ENCODE measurements around the gene LRMDA.

LRMDA gene

DNA sequence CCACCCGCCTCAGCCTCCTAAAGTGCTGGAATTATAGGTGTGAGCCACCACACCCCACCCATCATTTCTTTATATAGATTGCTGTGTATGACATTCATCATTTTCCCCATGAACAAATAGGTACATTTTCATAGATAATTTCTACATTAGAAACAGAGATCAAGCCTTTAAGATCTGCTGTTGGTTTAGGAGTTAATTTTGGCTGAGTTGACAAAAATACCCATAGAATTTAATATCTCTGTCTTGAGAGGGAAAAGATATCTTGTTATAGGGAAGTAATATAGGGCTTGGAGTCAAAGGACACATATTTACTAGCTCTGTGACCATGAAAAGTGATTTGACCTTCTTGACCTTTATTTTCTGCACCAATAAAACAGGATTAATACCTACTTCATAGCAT is 51.8 kb downstream of the LRMDA start:
- Histone ChIP-seq H3K4me3 (ENCODE audit: low read depth, low read length) (no peak overlapping the region), H3K9ac (ENCODE audit: low read depth, low read length) (no peak overlapping the region), H3K9me3 (ENCODE audit: control insufficient read depth, insufficient read depth, low read length) (no peaks in the 10 kb centered on the region), H3K27ac (ENCODE audit: low read depth, low read length) (no peak overlapping the region), H3K36me3 (ENCODE audit: control insufficient read depth, insufficient read depth, low read length) (no peaks in the 10 kb centered on the region), H3K4me1 (ENCODE audit: control insufficient read depth, insufficient read depth, low read length) (no peaks in the 10 kb centered on the region), H3K27me3 (ENCODE audit: control insufficient read depth, insufficient read depth, low read length) (no peaks in the 10 kb centered on the region; the same call in 1 of the 2 replicates)

DNA sequence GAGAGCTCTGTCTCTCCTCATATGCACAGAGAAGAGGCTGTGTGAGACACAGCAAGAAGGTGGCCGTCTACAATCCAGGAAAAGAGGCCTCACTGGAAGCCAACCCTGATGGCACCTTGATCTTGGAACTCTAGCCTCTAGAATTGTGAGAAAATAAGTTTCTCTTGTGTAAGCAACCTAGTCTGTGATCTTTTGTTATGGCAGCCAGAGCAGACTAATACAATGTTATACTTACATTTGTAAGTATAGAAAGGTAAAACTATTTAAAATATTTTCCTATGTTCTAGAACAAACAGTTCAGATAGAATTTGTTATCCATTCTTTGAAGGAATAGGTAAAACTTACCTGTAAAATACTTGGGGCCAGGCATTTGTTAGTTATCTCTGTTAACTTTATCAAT is 53.3 kb downstream of the LRMDA start:
- H3K9me3 ChIP-seq (ENCODE audit: control insufficient read depth, insufficient read depth, low read length), result no peaks in the 10 kb centered on the region
- H3K27ac ChIP-seq (ENCODE audit: low read depth, low read length), result no peak overlapping the region

DNA sequence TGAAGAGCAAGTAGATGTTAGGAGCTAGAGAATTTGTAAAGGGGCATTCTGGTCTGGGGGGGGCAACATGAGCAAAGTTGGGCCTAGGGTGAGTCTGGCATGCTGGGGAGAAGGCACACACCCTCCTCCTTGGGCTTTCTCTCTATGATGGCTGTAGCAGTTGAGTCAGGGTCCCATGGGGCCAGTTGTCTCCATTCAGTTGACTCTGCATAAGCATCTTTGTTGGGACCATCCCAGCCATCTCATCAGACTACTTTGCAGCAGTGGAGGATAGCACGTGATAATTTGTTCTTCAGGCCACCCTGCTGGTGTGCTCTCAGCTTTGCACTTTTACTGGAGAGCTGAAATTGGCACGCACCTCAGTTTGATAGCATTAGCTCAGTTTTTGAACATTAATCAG is 55.2 kb downstream of the LRMDA start:
- Histone ChIP-seq H3K27me3 (ENCODE audit: control insufficient read depth, insufficient read depth, low read length) (no peaks in the 10 kb centered on the region), H3K36me3 (ENCODE audit: control insufficient read depth, insufficient read depth, low read length) (no peaks in the 10 kb centered on the region), H3K9ac (ENCODE audit: low read depth, low read length) (no peak overlapping the region)

More for the DNA sequence above, 53.3 kb downstream of the LRMDA start:
- Histone ChIP-seq H3K9ac (ENCODE audit: low read depth, low read length) (no peak overlapping the region), H3K27me3 (ENCODE audit: control insufficient read depth, insufficient read depth, low read length) (no peaks in the 10 kb centered on the region), H3K36me3 (ENCODE audit: control insufficient read depth, insufficient read depth, low read length) (no peaks in the 10 kb centered on the region), H3K4me1 (ENCODE audit: control insufficient read depth, insufficient read depth, low read length) (no peaks in the 10 kb centered on the region), H3K4me3 (ENCODE audit: low read depth, low read length) (no peak overlapping the region)

DNA sequence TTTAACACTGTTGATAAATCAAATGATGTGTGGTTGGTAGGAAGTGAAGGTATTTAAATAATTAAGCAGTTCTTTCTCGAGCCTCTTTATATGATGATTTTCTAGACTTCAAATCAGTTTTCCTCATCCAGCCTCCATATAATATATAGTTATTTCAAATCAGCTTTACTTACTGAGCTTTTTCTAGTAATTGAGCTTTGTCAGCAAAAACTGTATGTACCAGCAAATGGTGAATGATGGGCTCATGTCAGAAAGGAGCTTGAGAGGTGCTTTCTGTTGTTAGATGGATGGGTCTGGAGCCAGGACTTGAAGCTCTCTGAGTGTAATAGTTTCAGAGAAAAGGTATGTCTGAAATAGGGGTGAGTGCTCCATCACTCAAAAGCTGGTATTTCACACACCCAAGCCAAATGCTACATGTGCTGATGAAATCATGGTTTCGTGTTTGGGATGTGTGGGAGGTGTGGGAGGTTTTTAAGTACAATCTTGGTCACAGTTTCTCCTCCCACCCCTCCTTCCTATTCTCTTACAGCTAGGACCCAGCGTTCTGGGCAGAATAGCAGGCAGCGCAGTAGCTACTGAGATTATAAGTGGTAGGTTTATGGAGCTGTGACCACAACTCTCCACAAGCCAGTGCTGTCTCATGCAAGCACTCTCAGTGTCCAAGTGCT is 55.8 kb downstream of the LRMDA start:
- Histone ChIP-seq H3K9ac (ENCODE audit: low read depth, low read length) (no peak overlapping the region), H3K36me3 (ENCODE audit: control insufficient read depth, insufficient read depth, low read length) (no peaks in the 10 kb centered on the region), H3K4me3 (ENCODE audit: low read depth, low read length) (no peak overlapping the region), H3K27ac (ENCODE audit: low read depth, low read length) (no peak overlapping the region), H3K27me3 (ENCODE audit: control insufficient read depth, insufficient read depth, low read length) (no peaks in the 10 kb centered on the region), H3K4me1 (ENCODE audit: control insufficient read depth, insufficient read depth, low read length) (no peaks in the 10 kb centered on the region), H3K9me3 (ENCODE audit: control insufficient read depth, insufficient read depth, low read length) (no peaks in the 10 kb centered on the region)

More for the DNA sequence above, 55.2 kb downstream of the LRMDA start:
- Histone ChIP-seq H3K9me3 (ENCODE audit: control insufficient read depth, insufficient read depth, low read length) (no peaks in the 10 kb centered on the region), H3K4me1 (ENCODE audit: control insufficient read depth, insufficient read depth, low read length) (no peaks in the 10 kb centered on the region), H3K4me3 (ENCODE audit: low read depth, low read length) (no peak overlapping the region), H3K27ac (ENCODE audit: low read depth, low read length) (no peak overlapping the region)

DNA sequence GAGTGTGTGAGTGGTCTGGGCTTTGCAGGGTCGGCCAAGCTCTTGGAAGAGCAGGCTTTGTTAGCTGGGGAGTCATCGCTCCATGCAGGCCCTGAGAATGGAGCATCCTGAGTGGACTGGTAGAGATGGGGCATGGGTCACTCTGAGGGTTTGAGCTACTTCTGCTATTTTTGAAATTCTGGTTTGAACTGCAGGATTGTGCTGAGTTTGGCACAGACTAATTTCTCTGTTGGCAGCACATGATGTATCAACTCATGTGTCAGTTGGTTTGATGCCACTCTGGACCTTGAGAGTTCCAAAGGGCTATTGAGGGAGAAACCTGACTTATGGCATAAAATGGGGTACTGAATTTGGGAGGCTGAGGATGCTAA is 56.3 kb downstream of the LRMDA start:
- Histone ChIP-seq H3K27ac (ENCODE audit: low read depth, low read length) (no peak overlapping the region), H3K4me1 (ENCODE audit: control insufficient read depth, insufficient read depth, low read length) (no peaks in the 10 kb centered on the region), H3K27me3 (ENCODE audit: control insufficient read depth, insufficient read depth, low read length) (no peaks in the 10 kb centered on the region), H3K36me3 (ENCODE audit: control insufficient read depth, insufficient read depth, low read length) (no peaks in the 10 kb centered on the region), H3K9ac (ENCODE audit: low read depth, low read length) (no peak overlapping the region), H3K9me3 (ENCODE audit: control insufficient read depth, insufficient read depth, low read length) (no peaks in the 10 kb centered on the region), H3K4me3 (ENCODE audit: low read depth, low read length) (no peak overlapping the region)

DNA sequence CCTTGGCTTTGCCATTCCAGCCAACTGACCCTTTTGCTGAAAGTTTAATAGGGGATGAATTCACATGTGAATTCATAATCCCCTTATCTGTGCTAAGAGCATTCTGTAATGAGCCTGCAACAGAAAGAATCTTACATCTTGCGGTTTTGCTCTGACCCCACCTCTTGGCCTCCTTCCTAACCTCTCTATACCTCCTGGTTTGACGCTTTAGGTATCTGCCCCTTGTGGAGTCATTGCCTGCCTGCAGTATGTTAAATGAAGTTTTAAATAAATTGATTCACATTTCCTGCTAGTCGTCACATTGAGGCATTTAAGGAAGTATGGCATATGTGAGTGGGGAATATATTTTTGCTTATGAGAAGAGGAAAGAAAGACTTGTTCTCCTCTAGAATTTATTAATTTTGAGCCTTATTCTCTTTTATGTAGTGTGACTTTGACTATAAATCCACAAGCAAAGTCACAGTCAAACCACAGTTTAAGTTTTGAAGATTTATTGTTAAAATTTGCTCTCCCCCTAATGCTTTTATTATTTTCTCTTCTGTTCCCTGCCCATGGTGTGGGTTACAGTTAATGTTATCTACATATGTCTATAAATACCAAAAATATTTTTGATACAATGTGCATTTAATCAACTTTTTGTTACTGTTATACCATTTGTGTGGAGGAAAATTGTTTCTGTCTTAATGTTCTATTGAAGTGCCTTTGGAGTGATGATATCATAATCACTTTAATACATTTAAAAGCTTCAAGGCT is 60.9 kb downstream of the LRMDA start:
- Histone ChIP-seq H3K36me3 (ENCODE audit: control insufficient read depth, insufficient read depth, low read length) (no peaks in the 10 kb centered on the region), H3K27me3 (ENCODE audit: control insufficient read depth, insufficient read depth, low read length) (no peaks in the 10 kb centered on the region), H3K9ac (ENCODE audit: low read depth, low read length) (no peak overlapping the region), H3K4me3 (ENCODE audit: low read depth, low read length) (no peak overlapping the region), H3K9me3 (ENCODE audit: control insufficient read depth, insufficient read depth, low read length) (no peaks in the 10 kb centered on the region), H3K27ac (ENCODE audit: low read depth, low read length) (no peak overlapping the region), H3K4me1 (ENCODE audit: control insufficient read depth, insufficient read depth, low read length) (no peaks in the 10 kb centered on the region)

DNA sequence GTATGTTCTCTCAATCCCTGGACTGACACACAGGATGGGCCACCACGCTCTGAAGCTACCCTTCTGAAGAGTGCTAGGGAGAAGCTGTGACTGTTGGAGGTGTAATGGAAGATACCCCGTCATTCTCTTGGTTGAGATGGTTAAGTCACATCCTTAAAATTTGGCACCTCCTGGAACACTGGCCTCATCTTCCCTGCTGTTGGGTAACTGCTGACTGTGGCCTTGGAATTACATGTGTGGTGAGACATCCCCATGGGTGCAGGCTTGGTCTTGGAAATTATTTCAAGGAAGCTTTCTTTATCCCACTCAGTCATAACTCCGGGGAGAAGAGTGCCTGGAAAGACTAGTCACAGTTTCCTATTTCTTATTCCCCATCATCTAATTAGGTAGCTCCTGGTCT is 62.0 kb downstream of the LRMDA start:
- Histone ChIP-seq H3K36me3 (ENCODE audit: control insufficient read depth, insufficient read depth, low read length) (no peaks in the 10 kb centered on the region), H3K9ac (ENCODE audit: low read depth, low read length) (no peak overlapping the region), H3K4me1 (ENCODE audit: control insufficient read depth, insufficient read depth, low read length) (no peaks in the 10 kb centered on the region), H3K27me3 (ENCODE audit: control insufficient read depth, insufficient read depth, low read length) (0 out of 2 replicates have a peak, but pooled peaks cover under 1% of the 10 kb centered on the region), H3K9me3 (ENCODE audit: control insufficient read depth, insufficient read depth, low read length) (no peaks in the 10 kb centered on the region), H3K27ac (ENCODE audit: low read depth, low read length) (no peak overlapping the region), H3K4me3 (ENCODE audit: low read depth, low read length) (no peak overlapping the region)

DNA sequence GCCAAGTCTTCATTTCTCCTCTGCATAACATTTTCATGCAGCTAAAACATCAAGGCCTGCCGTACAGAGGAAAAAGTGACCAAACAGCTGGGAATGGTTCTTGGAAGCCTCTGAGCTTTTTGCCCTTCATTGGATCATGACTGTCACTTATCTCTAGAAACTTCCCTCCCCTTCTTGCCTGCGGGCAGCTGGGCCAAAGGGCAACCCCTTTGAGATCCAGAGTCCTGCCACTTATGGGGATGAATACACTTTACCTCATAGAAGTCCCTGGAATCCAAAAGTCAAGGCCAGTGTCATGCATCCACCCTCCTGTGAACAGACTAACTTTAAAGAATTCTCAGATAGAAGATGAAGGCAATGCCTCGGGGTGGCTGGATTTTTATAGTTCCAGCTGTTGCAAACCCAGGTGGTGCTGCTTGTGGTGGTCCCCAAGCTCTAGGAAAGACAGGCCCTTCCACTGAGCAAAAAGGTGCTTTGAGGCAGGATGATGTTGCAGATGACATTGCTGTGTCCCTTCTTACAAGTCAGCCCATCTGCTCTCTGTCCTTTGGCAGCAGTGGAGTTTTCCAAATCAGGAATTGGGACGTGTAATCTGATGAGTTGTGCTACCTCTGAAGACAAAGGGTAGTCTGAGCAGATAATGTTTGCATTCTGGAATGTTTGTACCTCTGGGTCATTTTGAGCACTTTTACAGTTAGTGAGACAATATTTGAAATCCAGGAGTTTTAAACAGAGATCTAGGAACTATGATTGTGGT is 64.2 kb downstream of the LRMDA start:
- Histone ChIP-seq H3K9me3 (ENCODE audit: control insufficient read depth, insufficient read depth, low read length) (no peaks in the 10 kb centered on the region), H3K27ac (ENCODE audit: low read depth, low read length) (no peak overlapping the region), H3K27me3 (ENCODE audit: control insufficient read depth, insufficient read depth, low read length) (peaks cover 3% of the 10 kb centered on the region; the same call in 1 of the 2 replicates), H3K36me3 (ENCODE audit: control insufficient read depth, insufficient read depth, low read length) (no peaks in the 10 kb centered on the region), H3K4me1 (ENCODE audit: control insufficient read depth, insufficient read depth, low read length) (no peaks in the 10 kb centered on the region), H3K4me3 (ENCODE audit: low read depth, low read length) (no peak overlapping the region), H3K9ac (ENCODE audit: low read depth, low read length) (no peak overlapping the region)

DNA sequence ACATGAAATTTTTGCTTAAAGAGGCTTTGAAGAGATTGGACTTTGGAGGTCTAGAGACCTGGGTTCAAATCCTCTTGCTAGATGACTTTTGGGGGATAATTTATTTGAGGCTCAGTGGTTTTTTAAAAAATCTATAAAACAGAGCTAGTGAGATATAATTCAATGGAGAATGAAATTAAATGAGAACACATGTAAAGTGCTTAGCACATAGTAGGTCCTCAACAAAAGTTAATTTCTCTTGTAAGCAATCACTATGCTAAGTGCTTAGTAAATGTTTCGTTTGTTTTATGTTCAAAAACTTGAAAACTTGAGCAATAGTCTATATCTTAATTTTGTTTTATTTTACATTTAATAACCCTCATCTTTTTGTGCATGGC is 64.8 kb downstream of the LRMDA start:
- no peaks in the 10 kb centered on the region for H3K36me3 ChIP-seq (ENCODE audit: control insufficient read depth, insufficient read depth, low read length)
- H3K27ac ChIP-seq (ENCODE audit: low read depth, low read length), result no peak overlapping the region
- no peak overlapping the region for H3K4me3 ChIP-seq (ENCODE audit: low read depth, low read length)
- H3K27me3 ChIP-seq (ENCODE audit: control insufficient read depth, insufficient read depth, low read length), result peaks cover 3% of the 10 kb centered on the region; the same call in 1 of the 2 replicates
- H3K4me1 ChIP-seq (ENCODE audit: control insufficient read depth, insufficient read depth, low read length), result no peaks in the 10 kb centered on the region
- no peaks in the 10 kb centered on the region for H3K9me3 ChIP-seq (ENCODE audit: control insufficient read depth, insufficient read depth, low read length)
- H3K9ac ChIP-seq (ENCODE audit: low read depth, low read length), result no peak overlapping the region

DNA sequence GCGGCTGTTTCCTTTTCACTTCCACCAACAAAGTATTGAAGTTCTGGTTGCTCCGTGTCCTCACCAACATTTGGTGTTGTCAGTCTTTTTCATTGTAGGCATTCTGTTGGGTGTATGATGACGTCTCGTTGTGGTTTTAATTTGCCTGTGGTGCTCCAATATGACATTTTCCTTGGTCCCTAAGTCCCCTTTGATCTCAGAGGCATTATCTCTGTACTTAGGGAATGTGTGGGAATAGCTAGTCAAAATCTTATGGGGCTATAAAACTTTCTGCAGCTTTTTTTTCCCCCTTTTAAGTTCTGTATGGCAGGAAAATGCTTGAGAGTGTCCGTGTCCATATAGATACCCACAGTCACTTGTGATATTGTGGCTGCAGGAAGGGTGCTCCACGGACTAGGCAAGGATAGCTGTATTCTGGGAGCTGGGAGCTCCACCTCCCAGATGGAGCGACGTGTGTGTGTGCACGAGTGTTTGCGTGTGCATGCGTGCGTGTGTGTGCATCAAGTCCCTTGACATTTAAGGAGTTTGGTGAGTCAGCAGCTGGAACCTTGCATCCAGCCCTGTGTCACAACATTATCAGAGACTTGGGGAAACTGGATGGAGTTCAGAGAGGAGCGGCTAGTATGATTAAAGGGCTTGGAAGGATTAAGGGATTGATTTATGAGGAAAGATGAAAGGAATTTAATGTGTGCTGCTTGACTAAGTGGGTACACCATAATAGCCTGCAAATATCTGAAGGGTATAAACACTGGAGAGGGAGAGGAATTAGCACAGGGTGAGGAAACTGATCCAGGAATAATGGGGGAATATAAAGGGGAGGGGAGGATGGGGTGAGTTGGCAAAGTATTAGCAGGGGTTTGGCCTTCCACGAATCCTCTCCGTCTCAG is 66.8 kb downstream of the LRMDA start:
- Histone ChIP-seq H3K27ac (ENCODE audit: low read depth, low read length) (no peak overlapping the region), H3K4me3 (ENCODE audit: low read depth, low read length) (no peak overlapping the region), H3K27me3 (ENCODE audit: control insufficient read depth, insufficient read depth, low read length) (peaks cover 3% of the 10 kb centered on the region; the same call in 1 of the 2 replicates), H3K9me3 (ENCODE audit: control insufficient read depth, insufficient read depth, low read length) (no peaks in the 10 kb centered on the region), H3K9ac (ENCODE audit: low read depth, low read length) (no peak overlapping the region), H3K36me3 (ENCODE audit: control insufficient read depth, insufficient read depth, low read length) (no peaks in the 10 kb centered on the region), H3K4me1 (ENCODE audit: control insufficient read depth, insufficient read depth, low read length) (no peaks in the 10 kb centered on the region)

Measured in HUES48 (cell line).